A673 (cell line): ENCODE measurements around the gene STXBP5L. TPM values are rescaled to one million over a fixed set of nuclear protein-coding genes. Genes with fewer than 3 reads are reported as not detected.

ENCODE experiments used
- BruUV-seq: library from RNA; stranded (reverse); fragments of 400-500 nt; replicated peaks from 2 replicates; lab custom pipeline; 2021; lab: Mats Ljungman, UMichigan
- CTCF ChIA-PET: fragments of 300-600 bp; sonication (Branson Sonifier 250); formaldehyde crosslinking; loops from one replicate; lab custom pipeline; 2022; ENCODE audit warnings: antibody characterized with exemption; lab: Charles Lee
- POLR2A ChIA-PET: fragments of 300-600 bp; sonication (Branson Sonifier 250); formaldehyde crosslinking; loops from one replicate; lab custom pipeline; 2022; ENCODE audit warnings: antibody characterized with exemption; ENCODE audit not compliant: low non-redundant PET; lab: Charles Lee
- DNase-seq: peaks from one replicate; pipeline ENCODE4 v3.0.0-alpha.2; 2015; ENCODE audit warnings: low spot score
- H3K27ac ChIP-seq: fragments of 200-600 bp; sonication (generic); 2 replicates; pipeline ENCODE4 v1.5.1; 2016; ENCODE audit warnings: mixed run types, low read depth, mild to moderate bottlenecking, mixed read lengths, antibody characterized with exemption, low read length; ENCODE audit not compliant: poor library complexity, severe bottlenecking
- H3K27me3 ChIP-seq: fragments of 200-600 bp; sonication (generic); replicated peaks from 2 replicates; pipeline ENCODE4 v1.6.1; 2017; ENCODE audit warnings: mixed run types, low read depth, mild to moderate bottlenecking, mixed read lengths, antibody characterized with exemption, low read length; ENCODE audit not compliant: insufficient read depth, poor library complexity
- H3K36me3 ChIP-seq: fragments of 200-600 bp; sonication (generic); 2 replicates; pipeline ENCODE4 v1.6.1; 2016; ENCODE audit warnings: mixed run types, mild to moderate bottlenecking, mixed read lengths, antibody characterized with exemption, low read length; ENCODE audit not compliant: insufficient read depth, poor library complexity, severe bottlenecking
- H3K4me1 ChIP-seq: fragments of 200-600 bp; sonication (generic); 2 replicates; pipeline ENCODE4 v1.6.1; 2017; ENCODE audit warnings: mixed run types, mild to moderate bottlenecking, mixed read lengths, antibody characterized with exemption, low read length; ENCODE audit not compliant: insufficient read depth, poor library complexity, severe bottlenecking
- H3K4me3 ChIP-seq: fragments of 200-600 bp; sonication (generic); 2 replicates; pipeline ENCODE4 v1.5.1; 2016; ENCODE audit warnings: low read depth, mixed run types, mild to moderate bottlenecking, mixed read lengths, low read length; ENCODE audit not compliant: poor library complexity, severe bottlenecking
- H3K9me3 ChIP-seq: fragments of 200-600 bp; sonication (generic); 2 replicates; pipeline ENCODE4 v1.6.1; 2016; ENCODE audit warnings: mixed run types, low read depth, mild to moderate bottlenecking, mixed read lengths, antibody characterized with exemption, low read length; ENCODE audit not compliant: poor library complexity, severe bottlenecking
- CTCF ChIP-seq: fragments of 300-800, 200-600 bp; sonication (generic); conservative IDR thresholded peaks from 2 replicates; pipeline ENCODE4 v1.5.1; 2017; ENCODE audit warnings: low read depth, mild to moderate bottlenecking, antibody characterized with exemption, low read length, moderate library complexity, mixed read lengths
- EZH2 ChIP-seq: fragments of 200-600 bp; sonication (generic); IDR thresholded peaks from 2 replicates; pipeline ENCODE4 v1.6.1; 2017; ENCODE audit warnings: borderline replicate concordance, low read depth, mild to moderate bottlenecking, mixed read lengths, antibody characterized with exemption, low read length; ENCODE audit not compliant: poor library complexity, severe bottlenecking
- intact Hi-C: fragments of 100-400 bp; cut with micrococcal nuclease; formaldehyde crosslinking; loops from one replicate; pipeline ENCODE4 v1.10.0; 2022; ENCODE audit not compliant: unreplicated experiment
- total RNA-seq: library from RNA; stranded (reverse); gene quantifications from 2 replicates; pipeline ENCODE4 v1.2.3, GENCODE V29; 2021

STXBP5L gene
- total RNA-seq, 1 experiment from 2014 or later: not detected

DNA sequence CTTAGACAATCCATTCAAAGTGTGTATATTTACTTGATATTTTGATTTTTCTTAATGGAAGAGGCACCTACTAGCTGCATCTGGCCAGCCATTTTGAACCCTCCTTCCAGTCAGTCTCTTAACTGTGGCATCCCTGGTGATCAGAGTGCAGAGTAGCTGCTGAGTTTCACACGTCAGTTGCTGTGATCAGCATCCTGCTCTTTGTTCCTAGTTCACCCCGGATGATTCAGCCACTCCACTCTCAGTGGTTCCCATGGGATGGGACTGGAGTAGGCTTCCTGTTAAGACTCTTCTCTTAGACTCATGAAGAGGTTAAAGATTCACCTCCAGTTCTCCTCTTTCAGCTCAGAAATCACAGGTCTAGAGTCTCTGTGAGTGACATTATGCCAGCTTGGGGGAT is 75.8 kb downstream of the STXBP5L start:
- no peak overlapping the region for H3K4me3 ChIP-seq
- H3K27ac ChIP-seq: no peak overlapping the region
- peaks cover 8% of the 10 kb centered on the region for H3K9me3 ChIP-seq
- intact Hi-C loops: no loop called here
- ChIA-PET POLR2A (no interaction called here), CTCF (no interaction called here)
- no TSS peak for BruUV-seq
- TF ChIP-seq EZH2 (no peak), CTCF (no peak)
- peak; percentile 3 for DNase-seq
- H3K27me3 ChIP-seq: no peaks in the 10 kb centered on the region
- H3K4me1 ChIP-seq: no peaks in the 10 kb centered on the region
- H3K36me3 ChIP-seq: no peaks in the 10 kb centered on the region

DNA sequence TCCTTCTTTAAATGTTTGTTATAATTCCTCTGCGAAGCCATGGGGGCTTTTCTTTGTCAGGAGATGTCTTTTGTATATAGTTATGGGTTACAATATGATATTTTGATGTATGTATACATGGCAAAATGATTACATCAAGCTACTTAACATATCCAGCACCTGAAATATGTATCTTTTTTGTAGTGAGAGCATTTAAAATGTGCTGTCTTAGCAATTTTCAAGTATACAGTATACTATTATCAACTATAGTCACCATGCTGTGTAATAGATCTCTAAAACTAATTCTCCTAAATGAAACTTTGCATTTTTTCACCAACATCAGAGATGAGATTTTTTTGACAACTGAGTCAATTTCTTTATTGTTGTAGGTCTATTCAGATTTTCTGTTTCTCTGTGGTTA is 77.2 kb downstream of the STXBP5L start:
- CTCF ChIA-PET: no interaction called here
- TF ChIP-seq CTCF (no peak), EZH2 (no peak)
- BruUV-seq: no TSS peak
- intact Hi-C loops: no loop called here
- H3K27me3 ChIP-seq: no peaks in the 10 kb centered on the region
- H3K36me3 ChIP-seq: no peaks in the 10 kb centered on the region
- no peak for DNase-seq
- no peaks in the 10 kb centered on the region for H3K4me1 ChIP-seq
- peaks cover 8% of the 10 kb centered on the region for H3K9me3 ChIP-seq
- H3K4me3 ChIP-seq: no peak overlapping the region
- no peak overlapping the region for H3K27ac ChIP-seq
- POLR2A ChIA-PET: no interaction called here

DNA sequence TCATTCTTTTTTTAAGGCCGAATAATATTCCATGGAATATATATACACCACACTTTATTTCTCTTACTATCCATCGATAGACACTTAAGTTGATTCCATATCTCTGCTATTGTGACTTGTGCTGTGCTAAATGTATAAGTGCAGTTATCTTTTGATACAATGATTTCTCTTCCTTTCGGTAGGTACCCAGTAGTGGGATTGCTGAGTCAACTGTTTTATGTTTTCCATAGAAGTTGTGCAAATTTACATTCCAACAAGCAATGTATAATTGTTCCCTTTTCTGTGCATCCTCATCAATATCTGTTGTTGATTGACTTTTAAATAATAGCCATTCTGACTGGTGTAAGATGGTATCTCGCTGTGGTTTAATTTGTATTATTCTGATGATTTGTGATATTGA is 81.0 kb downstream of the STXBP5L start:
- no peak overlapping the region for H3K27ac ChIP-seq
- DNase-seq: no peak
- CTCF ChIA-PET: no interaction called here
- H3K4me1 ChIP-seq: no peaks in the 10 kb centered on the region
- TF ChIP-seq CTCF (no peak), EZH2 (no peak)
- H3K36me3 ChIP-seq: no peaks in the 10 kb centered on the region
- no peak overlapping the region for H3K4me3 ChIP-seq
- intact Hi-C loops: no loop called here
- H3K9me3 ChIP-seq: no peaks in the 10 kb centered on the region
- peaks cover 8% of the 10 kb centered on the region for H3K27me3 ChIP-seq
- POLR2A ChIA-PET: no interaction called here
- BruUV-seq: no TSS peak
